SK-N-SH (cell line): ENCODE data around the gene BIRC5. TPM values are rescaled to one million over a fixed set of nuclear protein-coding genes. Genes with fewer than 3 reads are reported as not detected.

Experiments used
- CTCF ChIA-PET: fragments of 300-600, 350-600 bp; formaldehyde crosslinking; extraction: SDS; loops from one replicate; lab custom pipeline; 2021; lab: Yijun Ruan, JAX
- POLR2A ChIA-PET: fragments of 350-600 bp; sonication (Branson Sonifier 250); formaldehyde crosslinking; extraction: SDS; loops from one replicate; lab custom pipeline; 2020; ENCODE audit warnings: antibody characterized with exemption, inconsistent platforms; lab: Yijun Ruan, JAX
- DNase-seq: peaks from one replicate; pipeline ENCODE4 v3.0.0; 2012
- H2AFZ ChIP-seq: fragments of 200-600 bp; sonication (generic); 2 replicates; pipeline ENCODE4 v1.8.1; 2016; ENCODE audit warnings: antibody characterized with exemption, mild to moderate bottlenecking, low read depth
- H3F3A ChIP-seq: fragments of 200-600 bp; sonication (generic); replicated peaks from 2 replicates; pipeline ENCODE3; 2016; ENCODE audit warnings: antibody characterized with exemption, mild to moderate bottlenecking; ENCODE audit not compliant: insufficient read depth
- H3K27ac ChIP-seq, 2 experiments: fragments of 200-500 bp in 1 of 2; fragments of 200-600 bp in 1 of 2; sonication (Bioruptor generic) in 1 of 2; sonication (generic), shearing (Covaris generic) in 1 of 2; 2 replicates each; pipeline versions ENCODE4 v1.5.1 to v1.6.1; 2014 to 2016; ENCODE audit warnings: low read depth in 2 of 2, inconsistent platforms in 1 of 2, low read length in 1 of 2, mild to moderate bottlenecking in 1 of 2, mixed read lengths in 1 of 2
- H3K27me3 ChIP-seq: fragments of 200-600 bp; sonication (generic), shearing (Covaris generic); 2 replicates; pipeline ENCODE4 v1.6.1; 2016; ENCODE audit warnings: mixed run types; ENCODE audit not compliant: insufficient read depth
- H3K36me3 ChIP-seq, 2 experiments: fragments of 200-500 bp in 1 of 2; fragments of 200-600 bp in 1 of 2; sonication (Bioruptor generic) in 1 of 2; sonication (generic) in 1 of 2; replicated peaks in 1 of 2; 2 replicates each; pipeline versions ENCODE3 to v1.5.1; 2014 to 2016; ENCODE audit warnings: low read length in 1 of 2, mild to moderate bottlenecking in 1 of 2; ENCODE audit not compliant: insufficient read depth in 2 of 2, control insufficient read depth in 1 of 2
- H3K4me1 ChIP-seq, 2 experiments: fragments of 200-500 bp in 1 of 2; fragments of 200-600 bp in 1 of 2; sonication (Bioruptor generic) in 1 of 2; sonication (generic), shearing (Covaris generic) in 1 of 2; 2 replicates each; pipeline versions ENCODE4 v1.5.1 to v1.6.1; 2014 to 2016; ENCODE audit warnings: low read depth in 1 of 2, low read length in 1 of 2, mixed run types in 1 of 2; ENCODE audit not compliant: insufficient read depth in 2 of 2, control insufficient read depth in 1 of 2
- H3K4me2 ChIP-seq: fragments of 200-600 bp; sonication (generic), shearing (Covaris generic); 2 replicates; pipeline ENCODE4 v1.6.1; 2017; ENCODE audit warnings: mixed run types
- H3K4me3 ChIP-seq, 2 experiments: fragments of 200-500 bp in 1 of 2; fragments of 200-600 bp in 1 of 2; sonication (Bioruptor generic) in 1 of 2; sonication (generic), shearing (Covaris generic) in 1 of 2; 2 replicates each; pipeline versions ENCODE4 v1.5.1 to v1.8.1; 2014 to 2016; ENCODE audit warnings: low read depth in 2 of 2, inconsistent platforms in 1 of 2, low read length in 1 of 2, mild to moderate bottlenecking in 1 of 2, mixed read lengths in 1 of 2, moderate library complexity in 1 of 2
- H3K79me2 ChIP-seq: fragments of 200-600 bp; sonication (generic); 2 replicates; pipeline ENCODE4 v1.8.1; 2017; ENCODE audit warnings: mild to moderate bottlenecking; ENCODE audit not compliant: insufficient read depth
- H3K9ac ChIP-seq: fragments of 200-600 bp; sonication (generic); 2 replicates; pipeline ENCODE4 v1.6.1; 2017; ENCODE audit warnings: mixed run types
- H3K9me2 ChIP-seq: fragments of 200-600 bp; sonication (generic); 2 replicates; pipeline ENCODE4 v1.6.1; 2017; ENCODE audit warnings: mixed run types
- H3K9me3 ChIP-seq: fragments of 200-600 bp; sonication (generic); 2 replicates; pipeline ENCODE4 v1.6.1; 2017; ENCODE audit warnings: mixed run types, mild to moderate bottlenecking, moderate library complexity
- H4K20me1 ChIP-seq: fragments of 200-600 bp; sonication (generic); 2 replicates; pipeline ENCODE4 v1.6.1; 2017; ENCODE audit warnings: mild to moderate bottlenecking, mixed run types; ENCODE audit not compliant: insufficient read depth
- CHD2 ChIP-seq: fragments of 150-350 bp; IDR thresholded peaks from 2 replicates; pipeline ENCODE4 v1.6.1; 2018; ENCODE audit warnings: low read length; ENCODE audit not compliant: partially characterized antibody
- CTCF ChIP-seq: fragments of 200-600 bp; sonication (generic); IDR thresholded peaks from 2 replicates; pipeline ENCODE4 v1.6.1; 2017; ENCODE audit warnings: antibody characterized with exemption, mild to moderate bottlenecking, moderate library complexity
- EP300 ChIP-seq, 2 experiments: IDR thresholded peaks; 2 replicates each; pipeline versions ENCODE4 v1.4.0 to v1.6.1; 2012; ENCODE audit warnings: borderline replicate concordance in 1 of 2, low read depth in 1 of 2, low read length in 1 of 2
- EZH2phosphoT487 ChIP-seq: fragments of 200-600 bp; sonication (generic); IDR thresholded peaks from 2 replicates; pipeline ENCODE4 v1.6.1; 2017; ENCODE audit warnings: low read depth, mixed run types, mild to moderate bottlenecking, antibody characterized with exemption, moderate library complexity, borderline replicate concordance
- FOSL2 ChIP-seq: IDR thresholded peaks from 2 replicates; pipeline ENCODE4 v1.4.0; 2012; ENCODE audit warnings: low read depth, mild to moderate bottlenecking, moderate library complexity, borderline replicate concordance
- FOXM1 ChIP-seq: IDR thresholded peaks from 2 replicates; pipeline ENCODE4 v1.4.0; 2012; ENCODE audit warnings: low read depth, mild to moderate bottlenecking
- GABPA ChIP-seq: IDR thresholded peaks from 2 replicates; pipeline ENCODE4 v1.4.0; 2012; ENCODE audit warnings: low read depth, mild to moderate bottlenecking
- GATA2 ChIP-seq: sonication (generic); formaldehyde crosslinking; IDR thresholded peaks from 2 replicates; pipeline ENCODE4 v1.5.0; 2020; ENCODE audit warnings: mild to moderate bottlenecking, missing genetic modification reagents
- IRF3 ChIP-seq: fragments of 150-350 bp; IDR thresholded peaks from 2 replicates; pipeline ENCODE4 v1.6.1; 2016; ENCODE audit warnings: mild to moderate bottlenecking, low read depth, low read length
- MEF2A ChIP-seq: IDR thresholded peaks from 2 replicates; pipeline ENCODE4 v1.4.0; 2012; ENCODE audit warnings: low read depth, borderline replicate concordance
- PBX3 ChIP-seq: IDR thresholded peaks from 2 replicates; pipeline ENCODE4; 2012
- POLR2AphosphoS5 ChIP-seq: IDR thresholded peaks from 2 replicates; pipeline ENCODE4 v1.6.1; 2012; ENCODE audit warnings: low read depth, low read length
- RAD21 ChIP-seq: IDR thresholded peaks from 2 replicates; pipeline ENCODE4 v1.6.1; 2012; ENCODE audit warnings: mild to moderate bottlenecking, low read length
- RFX5 ChIP-seq: IDR thresholded peaks from 2 replicates; pipeline ENCODE4 v1.6.1; 2012; ENCODE audit warnings: mild to moderate bottlenecking, improper control_type of control experiment, low read length
- SMC3 ChIP-seq: IDR thresholded peaks from 2 replicates; pipeline ENCODE4 v1.6.1; 2012; ENCODE audit warnings: low read depth, low read length, improper control_type of control experiment
- TAF1 ChIP-seq: IDR thresholded peaks from 2 replicates; pipeline ENCODE4 v1.6.1; 2012; ENCODE audit warnings: low read depth, mild to moderate bottlenecking, low read length, moderate library complexity, borderline replicate concordance
- TCF12 ChIP-seq: IDR thresholded peaks from 2 replicates; pipeline ENCODE4 v1.4.0; 2012
- USF2 ChIP-seq: fragments of 150-350 bp; IDR thresholded peaks from 2 replicates; pipeline ENCODE4 v1.6.1; 2017; ENCODE audit warnings: antibody characterized with exemption, low read length, low read depth, borderline replicate concordance
- WGBS: methylation state at CpG from one replicate; pipeline ENCODE4 v1.1.6; 2017; ENCODE audit warnings: low lambda C conversion rate; 5-methylcytosine and 5-hydroxymethylcytosine counted together
- polyA plus RNA-seq, 3 experiments: library from polyadenylated mRNA; depleted of rRNA; stranded (reverse); fragments of >200 nt; gene quantifications; 2 replicates each; pipeline ENCODE4 v1.2.3, GENCODE V29; 2012

BIRC5 gene
- polyA plus RNA-seq, 1 of the 3 experiments (the other 2 are of a cell fraction): 31.4 TPM

GRCh38 chr17:78263736-78264340, 49.8 kb downstream of the BIRC5 start:
- Histone ChIP-seq H3F3A (no peaks in the 10 kb centered on the region), H2AFZ (peak overlapping the region; percentile 70; the same call in 1 of the 2 replicates), H3K9me3 (no peaks in the 10 kb centered on the region), H3K27me3 (no peaks in the 10 kb centered on the region), H3K9ac (no peak overlapping the region), H3K4me1 (peaks cover 0 to 62% of the 10 kb centered on the region in 2 experiments; a peak in 2 of 4 replicates), H3K9me2 (no peaks in the 10 kb centered on the region), H3K4me2 (no peak overlapping the region), H3K27ac (peak overlapping the region in 1 of 2 experiments; percentile 95; a peak in 2 of 4 replicates), H3K4me3 (no peak overlapping the region), H4K20me1 (no peaks in the 10 kb centered on the region), H3K36me3 (no peaks in the 10 kb centered on the region), H3K79me2 (no peaks in the 10 kb centered on the region)
- ChIA-PET POLR2A (interaction anchor here (1.1 to 1.9 kb wide), 5 partner anchors 10 to 39 kb away, joined by 3 to 10 read pairs (median 5); no protein-coding TSS in a partner anchor), CTCF (interaction anchor here (1.2 to 6.7 kb wide), 4 partner anchors 12 to 158 kb away, joined by 3 to 60 read pairs (median 6); no protein-coding TSS in a partner anchor)
- DNase-seq: no peak
- WGBS: 91% methylated on average over 8 of the region's 9 CpGs
- TF ChIP-seq RFX5 (no peak), CHD2 (no peak), TCF12 (no peak), POLR2AphosphoS5 (no peak), SMC3 (no peak), IRF3 (no peak), RAD21 (no peak), EP300 (IDR thresholded peaks at IDR 0.05; ENCODE audit: borderline replicate concordance in 1 of 2, low read depth in 1 of 2, low read length in 1 of 2) (no peak), EZH2phosphoT487 (no peak), TAF1 (no peak), USF2 (no peak), GATA2 (CRISPR knock-in tag) (no peak), FOXM1 (no peak), PBX3 (no peak), GABPA (no peak), CTCF (no peak), MEF2A (no peak), FOSL2 (no peak)
